HG03460 (cell line): Measurements from ENCODE around the gene SQSTM1.

Source experiments
- ATAC-seq: cut with Tn5 transposase; IDR thresholded peaks from one replicate; pipeline ENCODE4 v1.9.1; 2021; ENCODE audit not compliant: unreplicated experiment

SQSTM1 gene

GRCh38 chr5:179805529-179806249, 15.0 kb upstream of the SQSTM1 start:
- ATAC-seq: peak; percentile 31

GRCh38 chr5:179806250-179807048, 14.3 kb upstream of the SQSTM1 start, which contains the start of gene MGAT4B:
Gene MGAT4B, minus strand, starts transcription at chr5:179806866. Its CDS starts 283 bp downstream, at chr5:179806583.
- ATAC-seq: peak; percentile 67

- no peak for ATAC-seq
These were observed 8.4 kb upstream of the SQSTM1 start for GRCh38 chr5:179812135-179812825.

GRCh38 chr5:179812997-179813607, 7.6 kb upstream of the SQSTM1 start:
- ATAC-seq: no peak

GRCh38 chr5:179814090-179814489, 6.6 kb upstream of the SQSTM1 start:
- no peak for ATAC-seq

GRCh38 chr5:179815491-179816249, 5.0 kb upstream of the SQSTM1 start:
- ATAC-seq: no peak

- ATAC-seq: no peak
These were observed 4.3 kb upstream of the SQSTM1 start for GRCh38 chr5:179816401-179816795.

GRCh38 chr5:179816796-179817469, 3.8 kb upstream of the SQSTM1 start:
- no peak for ATAC-seq

- ATAC-seq: no peak
These were observed 3.2 kb upstream of the SQSTM1 start for GRCh38 chr5:179817470-179817840.

GRCh38 chr5:179817890-179818745, 2.6 kb upstream of the SQSTM1 start:
- no peak for ATAC-seq

GRCh38 chr5:179818746-179819295, 1.9 kb upstream of the SQSTM1 start:
- peak; percentile 56 for ATAC-seq

- ATAC-seq: peak; percentile 16
These were observed 1.2 kb upstream of the SQSTM1 start for GRCh38 chr5:179819296-179820126.

GRCh38 chr5:179820127-179820482, 600 bp upstream of the SQSTM1 start:
- ATAC-seq: no peak

- peak; percentile 41 for ATAC-seq
These were observed 773 bp downstream of the SQSTM1 start for GRCh38 chr5:179821298-179822058.

- ATAC-seq: no peak
These were observed 1.3 kb downstream of the SQSTM1 start for GRCh38 chr5:179822059-179822432.

GRCh38 chr5:179822444-179822990, 1.8 kb downstream of the SQSTM1 start:
- ATAC-seq: no peak
